ENCODE measurements around the gene DNAI1. TPM values are rescaled to one million over a fixed set of nuclear protein-coding genes. Genes with fewer than 3 reads are reported as not detected.

DNAI1 gene
- polyA plus RNA-seq, 3 donors = 1.5 to 4.4 (median 3.8) TPM

- no peak for DNase-seq
These were observed 82.9 kb downstream of the DNAI1 start for GRCh38 chr9:34541540-34541939.

DNA sequence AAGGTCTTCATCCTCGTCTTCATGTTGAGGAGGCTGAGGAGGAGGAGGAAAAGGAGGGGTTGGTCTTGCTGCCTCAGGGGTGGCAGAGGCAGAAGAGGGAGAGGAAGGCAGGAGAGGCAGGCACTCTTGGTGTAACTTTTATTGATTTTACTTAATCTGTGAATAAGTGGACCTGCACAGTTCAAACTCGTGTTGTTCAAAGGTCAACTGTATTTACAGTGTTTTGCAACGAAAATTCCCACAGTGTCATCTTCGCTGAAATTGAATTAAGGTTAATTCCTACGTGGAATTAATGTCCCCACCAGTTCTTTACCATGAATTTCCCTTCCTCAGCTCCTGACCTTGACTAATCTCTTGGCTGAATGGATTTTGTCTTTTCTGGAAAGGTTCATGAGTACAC lies 85.4 kb downstream of the DNAI1 start:
- DNase-seq = no peak

- DNase-seq = no peak
These were observed 86.9 kb downstream of the DNAI1 start for GRCh38 chr9:34545497-34545896.

- no peak for DNase-seq
These were observed 87.7 kb downstream of the DNAI1 start for GRCh38 chr9:34546102-34546833.

GRCh38 chr9:34546834-34547827 lies 88.5 kb downstream of the DNAI1 start:
- no peak for DNase-seq

DNA sequence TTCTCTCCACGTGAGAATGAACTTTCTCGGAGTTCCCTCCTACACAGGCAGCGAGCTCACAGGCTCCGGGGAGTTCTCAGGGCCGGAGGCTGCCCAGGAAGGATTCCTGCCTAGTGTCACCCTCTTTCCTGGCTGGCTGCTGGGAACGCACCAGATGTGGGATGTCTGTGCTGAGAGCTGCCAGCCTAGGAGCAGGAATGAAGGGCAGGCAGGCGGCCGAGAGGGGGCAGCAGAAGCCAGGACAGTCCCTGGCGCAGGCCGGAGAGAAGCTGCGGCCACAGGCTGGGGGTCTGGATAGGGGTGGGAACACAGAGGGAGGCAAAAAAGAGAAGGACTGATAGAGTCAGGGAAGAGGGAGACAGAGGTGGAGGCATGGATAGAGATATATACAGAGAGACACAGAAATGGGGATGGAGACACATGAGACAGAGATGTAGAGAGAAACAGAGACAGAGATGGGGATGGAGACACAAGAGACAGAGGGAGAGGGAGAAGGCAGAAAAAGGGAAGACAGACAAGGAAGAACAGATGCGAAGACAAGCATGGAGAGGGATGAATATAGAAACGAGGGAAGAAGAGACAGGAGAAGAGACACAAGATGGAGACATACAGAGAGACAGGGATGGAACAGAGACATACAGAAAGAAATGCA lies 89.5 kb downstream of the DNAI1 start:
- peak; percentile 73 for DNase-seq

GRCh38 chr9:34549407-34549732 lies 90.8 kb downstream of the DNAI1 start:
- DNase-seq = no peak

DNA sequence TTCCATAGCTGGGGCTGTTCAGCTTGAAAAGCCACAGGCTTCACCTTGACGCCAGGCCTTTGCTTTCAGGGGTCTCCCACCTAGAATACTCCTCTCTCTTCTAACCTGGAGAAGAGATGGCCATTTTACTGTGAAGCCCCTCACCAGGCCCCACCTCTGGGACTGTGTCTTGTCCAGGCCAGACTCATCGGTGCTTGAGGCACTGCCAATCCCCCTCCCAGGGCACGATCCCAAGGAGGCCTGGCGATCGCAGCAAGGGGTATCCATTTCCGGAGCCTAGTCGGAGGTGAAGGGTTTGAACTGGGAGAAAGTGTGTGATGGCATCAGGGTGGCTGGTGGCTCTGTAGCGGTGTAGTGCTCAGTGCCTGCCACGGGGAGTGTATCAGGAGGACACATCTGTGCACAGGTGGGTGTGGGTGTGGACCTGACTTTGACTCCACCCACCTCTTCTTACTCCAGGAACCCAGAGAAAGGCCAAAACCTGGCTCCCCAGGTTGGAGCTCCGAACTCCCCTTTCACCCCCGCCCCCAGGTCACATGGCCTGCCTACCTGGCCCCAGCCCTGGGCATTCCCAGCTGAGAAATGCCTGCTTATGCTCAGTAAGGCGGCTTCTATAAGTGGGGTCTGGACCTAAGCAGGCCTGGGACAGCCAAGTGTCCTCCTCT lies 91.5 kb downstream of the DNAI1 start:
- no peak for DNase-seq

GRCh38 chr9:34550681-34551270 lies 92.2 kb downstream of the DNAI1 start:
- no peak for DNase-seq

DNA sequence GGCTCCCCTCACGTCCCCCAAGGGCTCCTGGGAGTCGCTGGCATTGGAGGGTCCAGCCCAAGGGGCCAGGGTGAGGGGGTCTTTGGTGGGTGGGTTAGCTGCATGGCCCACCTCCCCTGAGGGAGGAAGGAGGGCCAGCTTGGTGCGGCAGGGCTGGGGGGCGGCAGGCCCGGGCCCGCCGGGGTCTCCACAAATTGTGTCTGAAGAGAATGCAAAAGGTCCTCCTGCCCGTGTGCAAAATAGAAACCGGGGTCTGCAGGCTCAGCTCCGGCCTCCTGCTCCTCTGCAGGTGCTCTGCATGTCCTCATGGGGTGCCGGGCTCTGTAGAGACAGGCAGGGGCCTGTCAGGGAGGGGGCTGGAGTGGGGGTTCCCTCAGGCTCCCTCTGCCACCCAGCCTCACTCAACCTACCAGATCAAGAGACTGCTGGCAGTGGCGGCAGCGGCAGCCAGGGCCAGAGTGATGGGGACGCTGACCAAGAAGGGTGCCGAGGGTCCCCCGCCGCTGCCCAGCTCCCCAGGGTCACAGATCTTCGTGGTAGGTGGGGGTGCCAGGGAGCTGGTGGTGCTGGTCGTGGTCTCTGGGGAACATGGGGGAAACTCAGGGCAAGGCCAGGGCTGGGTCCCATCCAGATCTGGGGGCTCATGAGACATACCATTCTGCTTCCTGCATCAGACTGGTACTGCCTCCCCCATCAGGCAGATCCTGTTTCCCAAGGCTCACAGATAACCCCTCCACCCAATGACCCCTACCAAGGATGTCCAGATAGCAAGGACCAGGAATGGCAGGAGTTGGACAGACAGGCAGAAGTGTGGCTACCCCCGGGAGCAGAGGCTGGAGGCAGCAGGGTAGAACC lies 93.4 kb downstream of the DNAI1 start:
- no peak for DNase-seq

DNA sequence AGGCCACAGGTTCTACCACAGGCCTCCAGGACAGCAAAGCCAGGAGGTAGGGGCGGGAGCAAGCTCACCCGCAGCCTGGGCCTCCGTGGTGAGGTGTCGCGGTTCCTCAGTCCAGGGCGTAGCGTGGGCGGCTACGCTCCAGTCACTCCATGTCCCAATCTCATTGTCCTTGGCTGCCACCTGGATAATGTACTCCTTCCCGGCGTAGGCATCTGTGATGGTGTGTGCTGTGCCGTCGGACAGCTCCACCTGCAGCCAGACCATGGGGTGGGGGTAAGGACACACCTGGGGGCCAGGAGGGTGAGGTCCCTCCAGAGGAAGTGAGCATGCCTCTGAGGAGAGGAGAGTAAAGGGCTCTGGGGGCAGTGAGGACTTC lies 94.0 kb downstream of the DNAI1 start:
- DNase-seq = no peak

GRCh38 chr9:34552986-34553385 lies 94.4 kb downstream of the DNAI1 start:
- DNase-seq = no peak

DNA sequence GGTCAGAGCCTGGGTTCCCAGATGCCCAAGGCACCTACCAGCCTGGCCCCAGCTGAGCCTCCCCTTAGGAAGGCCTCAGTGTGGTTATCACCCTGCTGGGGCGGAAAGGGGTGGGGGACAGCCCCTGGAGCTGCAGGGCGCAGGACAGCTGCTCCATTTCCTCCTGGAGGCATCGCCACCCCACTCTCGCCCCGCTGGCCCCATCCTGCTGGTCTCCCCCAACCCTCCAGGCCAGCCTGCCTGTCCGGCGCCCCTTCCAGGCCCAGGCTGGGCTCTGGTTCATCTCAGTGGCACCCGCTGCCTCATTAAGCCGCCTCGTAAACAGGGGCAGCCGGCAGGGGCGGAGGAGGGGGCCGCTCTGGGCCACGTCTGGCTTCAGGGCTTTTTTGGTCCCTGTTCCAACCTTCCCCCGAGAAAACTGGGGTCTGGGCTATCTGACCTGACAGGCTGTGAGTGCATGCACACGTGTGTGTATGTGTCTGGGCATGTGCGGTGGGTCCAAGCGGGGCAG lies 95.0 kb downstream of the DNAI1 start:
- DNase-seq = no peak

- DNase-seq = no peak
These were observed 95.8 kb downstream of the DNAI1 start for GRCh38 chr9:34554211-34555001.

GRCh38 chr9:34555002-34555348 lies 96.4 kb downstream of the DNAI1 start:
- DNase-seq = peak; percentile 78

- DNase-seq = no peak
These were observed 96.9 kb downstream of the DNAI1 start for GRCh38 chr9:34555500-34555899.

DNA sequence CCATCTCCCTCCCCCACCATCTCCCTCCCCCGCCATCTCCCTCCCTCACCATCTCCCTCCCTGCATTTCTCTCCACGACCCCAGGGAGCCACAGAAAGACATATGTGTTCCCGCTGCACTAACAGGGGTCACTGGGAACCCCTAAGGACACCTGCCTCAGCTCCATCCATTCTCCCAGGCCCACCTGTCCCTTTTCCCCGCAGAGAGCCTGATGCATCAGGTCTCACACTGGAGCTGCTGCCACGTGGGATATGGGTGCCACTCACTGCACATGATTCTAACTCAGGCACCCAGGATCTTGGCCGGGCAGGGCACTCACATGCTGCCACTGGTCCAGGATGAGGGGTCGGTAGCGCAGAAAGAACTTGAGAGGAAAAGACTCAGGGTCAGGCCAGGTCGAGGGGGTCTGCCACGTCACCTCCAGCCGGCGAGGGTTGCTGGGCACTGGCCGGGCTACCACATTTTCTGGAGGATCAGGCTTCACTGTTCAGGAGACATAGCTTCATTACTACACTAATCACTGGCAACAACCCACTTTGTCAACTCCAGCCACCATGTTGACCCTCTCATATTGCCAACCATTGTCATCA lies 97.4 kb downstream of the DNAI1 start:
- no peak for DNase-seq

DNA sequence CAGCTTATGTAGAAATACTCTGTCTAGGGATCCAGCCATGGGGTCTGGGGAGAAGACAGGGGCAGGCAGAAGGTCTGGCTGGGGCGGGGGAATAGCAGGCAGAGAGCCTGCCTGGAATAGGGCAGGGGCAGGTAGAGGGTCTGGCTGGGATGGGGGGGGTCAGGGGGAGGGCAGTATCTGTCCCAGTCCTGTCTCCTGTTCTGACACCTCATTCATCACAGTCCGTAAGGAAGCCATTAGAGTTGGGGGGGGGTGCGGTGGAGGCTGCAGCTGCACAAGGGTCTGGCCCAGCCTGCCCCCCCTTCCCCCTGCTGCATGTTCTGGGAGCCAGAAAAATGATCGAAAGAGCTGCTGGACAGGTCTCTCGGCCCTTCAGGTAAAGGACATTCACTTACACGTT lies 98.3 kb downstream of the DNAI1 start:
- DNase-seq = no peak
